HG02610 (cell line): Measurements from ENCODE around the gene APOH.

Source experiments
- ATAC-seq: cut with Tn5 transposase; IDR thresholded peaks from one replicate; pipeline ENCODE4 v1.9.1; 2021; ENCODE audit warnings: mild to moderate bottlenecking, moderate library complexity; ENCODE audit not compliant: unreplicated experiment

The APOH gene

GRCh38 chr17:66198242-66198641 lies 31.0 kb downstream of the APOH start:
- ATAC-seq: no peak

GRCh38 chr17:66192378-66192687 lies 36.9 kb downstream of the APOH start:
- no peak for ATAC-seq

GRCh38 chr17:66191593-66192377 lies 37.4 kb downstream of the APOH start, which contains the start of gene CEP112:
CEP112 (minus strand) TSS chr17:66192133.
- no peak for ATAC-seq

GRCh38 chr17:66190738-66191592 lies 38.2 kb downstream of the APOH start:
- ATAC-seq: no peak

GRCh38 chr17:66187718-66188117 lies 41.5 kb downstream of the APOH start:
- ATAC-seq: no peak

GRCh38 chr17:66185862-66186261 lies 43.4 kb downstream of the APOH start:
- no peak for ATAC-seq

- no peak for ATAC-seq
Observed at GRCh38 chr17:66184392-66184791, 44.8 kb downstream of the APOH start.

GRCh38 chr17:66183529-66183928 lies 45.7 kb downstream of the APOH start:
- no peak for ATAC-seq

GRCh38 chr17:66178642-66179041 lies 50.6 kb downstream of the APOH start:
- ATAC-seq: no peak

GRCh38 chr17:66177048-66177447 lies 52.2 kb downstream of the APOH start:
- no peak for ATAC-seq

GRCh38 chr17:66175892-66176291 lies 53.3 kb downstream of the APOH start:
- no peak for ATAC-seq

GRCh38 chr17:66172691-66173223 lies 56.5 kb downstream of the APOH start:
- ATAC-seq: no peak

GRCh38 chr17:66172144-66172543 lies 57.1 kb downstream of the APOH start:
- no peak for ATAC-seq

GRCh38 chr17:66171692-66172091 lies 57.5 kb downstream of the APOH start:
- no peak for ATAC-seq

- no peak for ATAC-seq
Observed at GRCh38 chr17:66171172-66171571, 58.0 kb downstream of the APOH start.

- ATAC-seq: no peak
Observed at GRCh38 chr17:66169839-66170238, 59.4 kb downstream of the APOH start.

GRCh38 chr17:66167189-66167815 lies 61.9 kb downstream of the APOH start:
- no peak for ATAC-seq

GRCh38 chr17:66165537-66166123 lies 63.6 kb downstream of the APOH start:
- ATAC-seq: no peak
